ENCODE data around the gene KRTAP16-1.

GRCh38 chr17:41328207-41328606, 19.1 kb upstream of the KRTAP16-1 start:
- TF ChIP-seq CTCF (IDR thresholded peaks at IDR 0.05; ENCODE audit: low read length) (no peak), EZH2 (optimal IDR thresholded peaks at IDR 0.05; ENCODE audit: low read depth, low read length) (no peak)
